SH-SY5Y (cell line): ENCODE data around the gene ZC3H18.

Experiments used
- GATA2 ChIP-seq: IDR thresholded peaks from 2 replicates; pipeline ENCODE4 v1.6.1; 2011; ENCODE audit warnings: mild to moderate bottlenecking, low read depth, low read length
- GATA3 ChIP-seq: IDR thresholded peaks from 2 replicates; pipeline ENCODE4 v1.6.1; 2011; ENCODE audit warnings: low read depth, mild to moderate bottlenecking, low read length, moderate library complexity

DNA sequence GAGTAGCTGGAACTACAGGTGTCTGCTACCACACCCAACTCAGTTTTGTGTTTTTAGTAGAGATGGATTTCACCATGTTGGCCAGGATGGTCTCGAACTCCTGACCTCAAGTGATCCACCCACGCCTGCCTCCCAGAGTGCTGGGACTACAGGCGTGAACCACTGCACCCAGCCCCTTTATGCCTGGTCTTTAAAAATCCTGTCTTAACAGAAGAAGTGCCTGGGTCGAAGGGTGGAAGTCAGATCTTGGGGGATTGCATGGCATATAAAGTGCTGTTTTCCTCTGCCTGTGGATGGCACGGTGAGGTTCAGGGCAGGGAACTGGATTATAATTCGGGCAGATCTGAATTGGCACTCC is 30.3 kb downstream of the ZC3H18 start:
- TF ChIP-seq GATA3 = no peak
- no peak for TF ChIP-seq GATA2
